T47D (cell line): ENCODE data around the gene ORM1.

Source experiments
- DNase-seq, 2 experiments: peaks; one replicate each; pipeline versions ENCODE4 v3.0.0 to v3.0.0-alpha.2; 2011 to 2012; ENCODE audit warnings: low read depth in 1 of 2, low spot score in 1 of 2
- JUND ChIP-seq: IDR thresholded peaks from 2 replicates; pipeline ENCODE4 v1.6.1; 2012; ENCODE audit warnings: low read depth
- in situ Hi-C: cut with HindIII; loops from 2 replicates; pipeline ENCODE4 v1.10.0; 2016; ENCODE audit warnings: low sequenced_read_pairs, low pct_unique_long_range_greater_than_20kb

Gene ORM1

DNA sequence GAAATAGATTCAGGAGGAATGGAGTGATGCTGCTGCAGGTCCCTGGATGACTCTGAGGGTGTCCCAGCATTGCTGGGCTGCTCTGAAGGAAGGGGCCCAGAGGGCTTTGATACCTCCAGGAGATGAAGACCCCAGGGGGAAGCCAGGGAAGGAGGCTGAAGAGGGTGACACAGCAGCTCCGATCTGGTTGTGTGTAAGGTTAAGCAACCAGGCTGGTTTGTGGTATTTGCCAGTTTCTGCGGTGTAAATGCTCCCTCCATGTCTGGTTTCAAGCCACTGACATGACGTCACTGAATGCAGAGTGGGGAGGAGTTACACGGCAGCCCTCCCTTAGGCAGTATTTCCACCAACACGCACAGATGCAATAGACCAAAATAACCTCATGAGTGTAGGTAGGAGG is 40.0 kb upstream of the ORM1 start:
- peak in 1 of 2 experiments; percentile 70 for DNase-seq
- in situ Hi-C loops = no loop called here
- TF ChIP-seq JUND = no peak

DNA sequence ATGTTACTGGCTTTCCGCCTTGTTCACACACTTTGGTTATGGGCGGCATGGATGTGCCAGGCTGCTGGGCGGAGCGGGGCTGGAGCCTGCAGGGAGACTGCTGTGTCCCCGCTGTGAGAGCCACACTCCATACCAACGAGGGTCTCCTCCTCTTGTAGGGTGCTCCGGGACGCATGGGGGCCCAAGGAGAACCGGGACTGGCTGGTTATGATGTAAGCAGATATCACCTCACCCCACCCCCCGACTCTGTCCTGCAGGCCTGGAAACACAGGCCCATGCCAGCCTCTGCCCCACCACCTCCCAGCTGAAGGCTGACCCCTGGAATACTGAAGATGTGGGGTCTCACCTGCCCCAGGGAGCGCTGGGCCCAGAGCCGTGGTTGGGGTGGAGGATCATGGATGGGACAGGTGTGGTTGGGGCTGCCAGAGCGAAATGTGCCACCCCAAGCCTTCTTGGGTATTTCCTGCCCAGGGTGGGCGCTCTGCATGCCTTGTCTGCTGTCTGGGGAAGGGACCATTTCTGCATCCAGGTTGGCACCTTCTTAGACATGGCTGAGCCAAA is 39.3 kb upstream of the ORM1 start:
- in situ Hi-C loops = no loop called here
- TF ChIP-seq JUND = no peak
- no peak for DNase-seq

DNA sequence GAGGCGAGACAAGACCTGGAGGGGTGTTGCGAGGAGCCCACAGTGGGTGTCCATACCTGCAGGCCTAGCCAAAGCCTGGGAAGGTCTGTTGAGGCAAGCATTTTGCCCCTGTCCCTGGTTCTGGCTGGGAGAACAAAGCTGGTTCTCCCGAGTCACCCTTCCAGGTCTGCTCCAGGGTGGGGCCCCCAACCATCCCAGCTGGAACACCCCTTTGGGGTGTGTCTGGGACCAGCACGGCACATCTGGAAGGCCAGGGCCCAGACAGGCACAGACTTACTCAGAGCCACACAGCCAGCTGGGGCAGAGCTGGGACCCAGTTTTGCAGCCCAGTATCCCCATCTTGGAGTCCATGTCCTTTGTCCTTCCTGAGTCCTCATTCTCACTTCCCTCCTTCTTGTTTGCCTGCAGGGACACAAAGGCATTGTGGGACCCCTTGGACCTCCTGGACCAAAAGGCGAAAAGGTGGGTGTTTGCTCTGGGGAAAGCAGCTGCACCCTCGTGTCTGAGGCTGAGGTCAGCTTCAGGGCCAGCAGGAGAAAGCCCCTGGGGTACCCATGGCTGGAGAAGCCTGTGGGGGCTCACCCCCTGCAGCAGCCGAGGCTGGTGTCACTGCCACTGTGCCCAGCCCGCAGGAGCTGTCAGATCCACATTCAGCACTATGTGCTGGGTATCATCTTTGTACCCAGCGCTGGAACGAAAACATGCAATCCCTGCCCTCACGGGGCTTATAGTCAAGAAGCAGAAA is 38.4 kb upstream of the ORM1 start:
- in situ Hi-C loops = no loop called here
- DNase-seq = no peak

GRCh38 chr9:114285166-114285867 is 37.6 kb upstream of the ORM1 start:
- no peak for DNase-seq
- in situ Hi-C loops = no loop called here
- TF ChIP-seq JUND = no peak

More for the DNA sequence above, 38.4 kb upstream of the ORM1 start:
- no peak for TF ChIP-seq JUND

- no peak for TF ChIP-seq JUND
- no peak for DNase-seq
- in situ Hi-C loops = no loop called here
These were observed 36.7 kb upstream of the ORM1 start for GRCh38 chr9:114286146-114286679.

DNA sequence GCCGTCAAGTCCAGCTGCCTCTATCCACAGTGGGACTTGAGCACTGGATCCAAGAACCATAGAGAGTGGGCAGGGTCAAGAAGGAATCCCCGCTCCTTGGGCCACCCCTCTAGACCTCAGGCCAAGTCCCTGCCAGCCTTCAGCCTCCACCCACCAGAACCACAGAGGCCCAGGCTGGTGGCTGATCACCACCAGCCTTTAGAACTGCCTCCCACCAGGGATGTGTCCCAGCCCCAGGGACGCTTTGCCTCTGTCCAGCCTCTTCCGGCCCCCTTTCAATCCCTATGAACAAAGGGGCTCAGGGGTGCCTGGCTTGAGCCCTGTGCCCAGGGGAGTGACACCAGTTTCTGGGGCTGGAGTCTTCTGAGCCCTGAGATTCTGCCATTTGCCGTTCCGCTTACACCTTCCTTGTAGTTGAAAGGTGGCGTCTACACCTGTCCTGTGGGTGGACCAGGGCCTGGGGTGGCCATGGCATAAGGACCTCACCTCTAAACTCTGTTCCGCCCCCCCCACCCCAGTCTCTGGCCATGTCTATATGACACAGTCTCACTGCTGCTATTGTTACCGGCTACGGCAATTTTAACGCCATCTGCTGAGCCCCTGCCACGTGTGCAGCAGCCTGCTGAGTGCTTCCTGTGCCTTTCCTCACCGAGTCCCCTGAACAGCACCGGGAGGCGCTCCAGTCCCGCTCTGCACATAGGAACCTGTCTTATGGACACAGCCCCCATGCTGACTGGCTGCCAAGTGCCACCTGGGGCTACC is 35.7 kb upstream of the ORM1 start:
- in situ Hi-C loops = no loop called here
- no peak for TF ChIP-seq JUND

GRCh38 chr9:114287763-114288192 is 35.1 kb upstream of the ORM1 start:
- in situ Hi-C loops = no loop called here
- no peak for TF ChIP-seq JUND
- no peak for DNase-seq

More for the DNA sequence above, 35.7 kb upstream of the ORM1 start:
- DNase-seq = no peak

DNA sequence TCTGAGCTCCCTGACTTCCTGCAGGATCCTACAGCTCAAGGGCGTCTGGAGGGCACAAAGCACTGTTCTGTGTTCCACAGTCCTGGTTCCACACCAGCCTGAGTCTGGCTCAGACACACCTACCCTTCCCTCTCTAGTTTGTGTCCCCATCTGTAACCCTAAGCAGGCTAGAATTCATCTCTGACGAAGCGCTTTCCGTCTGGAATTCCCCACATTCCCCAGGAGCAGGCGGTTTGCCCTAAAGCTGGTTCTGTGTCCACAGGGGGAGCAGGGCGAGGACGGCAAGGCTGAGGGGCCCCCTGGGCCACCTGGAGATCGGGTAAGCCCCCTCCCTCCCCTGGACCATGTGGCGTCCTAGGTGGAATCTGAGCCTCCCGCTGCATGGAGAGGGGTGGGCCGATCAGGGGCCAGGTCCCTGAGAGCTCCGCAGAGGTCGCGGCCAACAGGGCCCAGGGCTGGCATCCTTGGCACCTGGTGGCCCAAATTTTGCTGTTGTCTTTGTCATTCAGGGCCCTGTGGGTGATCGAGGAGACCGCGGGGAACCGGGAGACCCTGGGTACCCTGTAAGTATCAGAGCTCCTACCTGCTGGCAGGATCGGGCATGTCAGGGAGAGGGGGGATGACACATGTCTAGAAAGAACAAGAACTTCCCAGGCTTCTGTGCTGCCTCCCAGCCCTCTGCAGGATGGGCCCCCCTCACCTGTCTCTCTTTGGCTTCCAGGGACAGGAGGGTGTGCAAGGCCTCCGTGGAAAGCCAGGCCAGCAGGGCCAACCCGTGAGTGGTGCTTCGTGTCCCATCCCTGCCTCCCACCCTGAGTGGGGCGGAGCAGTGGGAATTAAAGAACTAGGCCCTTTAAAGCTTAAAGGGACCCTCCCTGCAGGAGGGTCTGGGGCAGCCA is 34.5 kb upstream of the ORM1 start:
- DNase-seq = peak in 1 of 2 experiments; percentile 53
- no peak for TF ChIP-seq JUND
- in situ Hi-C loops = no loop called here

GRCh38 chr9:114289106-114289505 is 33.8 kb upstream of the ORM1 start:
- in situ Hi-C loops = no loop called here
- no peak for TF ChIP-seq JUND

DNA sequence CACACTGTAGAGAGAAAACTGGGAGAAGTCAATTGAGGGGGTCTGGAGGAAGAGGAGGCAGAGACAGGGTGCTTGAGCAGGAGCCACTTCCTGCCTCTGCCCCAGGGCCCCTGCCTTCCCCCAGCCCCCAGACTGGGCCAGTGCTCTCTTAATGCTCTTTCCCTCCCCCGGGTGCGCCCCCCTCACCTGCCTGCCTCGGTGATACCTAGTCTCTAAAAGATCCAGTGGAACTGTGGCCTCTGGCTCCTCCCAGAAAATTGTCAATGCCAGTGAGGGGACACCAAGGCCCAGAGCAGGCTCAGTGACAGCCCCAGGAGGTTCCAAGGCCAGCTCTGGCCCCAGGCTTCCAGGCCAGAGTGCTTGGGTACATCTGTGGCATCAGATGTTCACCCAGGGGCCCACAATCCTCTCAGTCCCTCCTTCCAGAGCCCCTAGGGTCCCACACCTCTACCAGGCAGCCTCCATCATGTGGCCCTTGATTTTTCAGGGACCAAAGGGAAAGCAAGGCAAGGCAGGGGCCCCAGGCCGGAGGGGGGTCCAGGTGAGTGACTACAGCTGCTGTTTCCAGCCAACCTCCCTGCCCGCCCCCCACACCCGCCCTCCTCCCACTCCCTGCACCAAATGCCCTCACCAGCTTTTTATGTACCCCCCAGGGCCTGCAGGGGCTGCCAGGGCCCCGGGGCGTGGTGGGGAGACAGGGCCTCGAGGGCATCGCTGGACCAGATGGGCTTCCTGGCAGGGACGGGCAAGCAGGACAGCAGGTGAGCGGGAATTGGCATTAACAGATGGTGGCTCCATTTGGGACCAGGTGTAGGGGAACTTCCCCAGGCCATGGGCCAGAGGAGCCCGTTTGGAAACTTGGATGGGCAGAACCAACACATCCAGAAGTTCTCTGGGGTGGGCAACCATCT is 33.1 kb upstream of the ORM1 start:
- TF ChIP-seq JUND = no peak
- DNase-seq = no peak
- in situ Hi-C loops = no loop called here

More at GRCh38 chr9:114289106-114289505, 33.8 kb upstream of the ORM1 start:
- DNase-seq = no peak
